Islet of Langerhans (tissue), 1 donor: ENCODE measurements around the gene HHATL.

Source experiments
- FAIRE-seq: peaks from one replicate; lab custom pipeline; 2011; peaks lifted over from hg19 to GRCh38; lab: Jason Lieb, UNC

Gene HHATL

DNA sequence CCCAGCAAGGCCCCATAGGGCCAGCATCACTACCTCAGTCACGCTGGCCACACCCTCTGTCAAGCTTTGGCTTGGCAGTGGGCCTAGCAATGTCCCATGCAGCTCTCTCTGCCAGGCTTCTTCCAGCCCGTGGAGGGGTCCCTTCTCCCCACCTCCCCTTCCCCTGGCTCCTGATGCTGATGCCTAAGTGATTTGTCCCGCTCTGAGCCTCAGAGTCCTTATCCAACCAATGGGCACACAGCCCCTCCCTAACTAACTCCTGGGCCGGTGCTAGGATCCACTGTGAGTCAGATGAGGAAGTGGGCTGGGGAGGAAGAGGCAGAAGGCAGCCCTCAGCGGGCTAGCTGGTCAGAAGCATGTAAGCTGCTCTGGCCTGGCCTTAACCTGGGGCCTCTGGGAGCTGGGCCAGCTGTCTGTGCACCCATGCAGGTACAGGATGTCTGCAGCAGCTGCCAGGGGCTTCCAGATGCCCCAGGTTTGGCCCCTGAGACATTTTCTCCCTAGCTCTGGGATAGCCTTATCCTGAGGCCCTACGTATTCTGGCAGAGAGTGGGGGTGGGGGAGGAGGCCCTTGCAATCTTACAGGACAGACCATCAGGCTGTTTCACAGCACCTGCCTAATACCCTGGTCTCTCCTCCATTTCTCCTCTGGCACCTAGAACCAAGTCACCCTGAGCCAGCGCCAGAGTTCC lies 49.8 kb downstream of the HHATL start:
- FAIRE-seq = no peak

DNA sequence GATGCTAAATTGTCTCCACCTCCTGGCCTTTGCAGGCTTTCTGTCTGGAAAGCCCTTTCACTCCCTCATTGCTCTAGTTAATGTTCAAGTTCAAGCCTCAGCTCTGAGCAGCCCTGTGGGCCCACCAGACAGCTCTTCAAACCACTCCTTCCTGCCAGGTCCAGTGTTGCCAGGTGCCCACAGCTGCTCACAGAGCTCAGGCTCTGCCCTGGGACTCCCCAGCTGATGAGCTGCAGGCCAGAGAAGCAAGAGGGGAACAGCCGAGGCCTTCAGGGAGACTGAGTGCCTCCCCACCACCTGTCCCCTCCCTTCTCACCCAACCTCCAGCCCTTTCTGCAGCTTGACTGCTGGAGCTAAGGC lies 50.4 kb downstream of the HHATL start:
- FAIRE-seq = no peak

DNA sequence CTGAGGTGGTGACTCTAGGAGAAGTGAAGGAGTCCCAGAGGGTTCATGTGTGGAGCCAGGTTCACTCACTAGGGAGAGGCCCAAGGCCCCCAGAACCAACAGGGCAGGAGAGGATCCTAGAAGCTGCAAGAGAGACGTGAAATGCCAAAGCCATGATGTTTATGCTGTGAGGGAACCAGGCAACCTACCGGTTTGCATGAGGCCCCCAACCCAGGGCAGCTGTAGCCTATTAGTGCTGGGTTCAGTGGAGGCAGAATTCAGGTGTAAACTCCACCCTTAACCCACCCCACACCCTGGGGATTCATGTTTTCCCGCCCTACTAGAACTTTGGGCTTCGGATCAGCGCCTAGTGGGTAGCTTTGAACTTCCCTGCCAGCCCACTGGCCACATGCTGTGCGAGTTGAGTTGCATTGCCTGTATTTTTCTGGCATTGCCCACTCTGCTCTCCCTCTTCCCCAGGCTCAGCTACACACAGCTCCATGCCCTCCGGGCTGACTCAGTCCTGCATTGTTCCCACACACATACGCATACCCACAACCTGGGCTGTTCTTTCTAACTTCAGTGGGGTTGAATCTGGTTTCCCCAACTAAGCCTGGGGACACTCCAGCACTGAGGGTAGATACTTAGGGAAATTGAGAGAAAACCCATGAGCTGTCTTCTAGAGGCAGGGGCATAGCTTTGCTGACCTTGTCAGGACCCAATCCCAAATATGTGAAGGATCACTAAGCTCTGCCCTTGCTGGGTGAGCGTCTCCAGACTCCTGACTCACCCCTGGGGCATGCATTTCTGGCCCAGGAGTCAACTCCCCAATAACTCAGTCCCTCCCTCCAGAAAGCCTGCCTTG lies 51.1 kb downstream of the HHATL start:
- FAIRE-seq = no peak

DNA sequence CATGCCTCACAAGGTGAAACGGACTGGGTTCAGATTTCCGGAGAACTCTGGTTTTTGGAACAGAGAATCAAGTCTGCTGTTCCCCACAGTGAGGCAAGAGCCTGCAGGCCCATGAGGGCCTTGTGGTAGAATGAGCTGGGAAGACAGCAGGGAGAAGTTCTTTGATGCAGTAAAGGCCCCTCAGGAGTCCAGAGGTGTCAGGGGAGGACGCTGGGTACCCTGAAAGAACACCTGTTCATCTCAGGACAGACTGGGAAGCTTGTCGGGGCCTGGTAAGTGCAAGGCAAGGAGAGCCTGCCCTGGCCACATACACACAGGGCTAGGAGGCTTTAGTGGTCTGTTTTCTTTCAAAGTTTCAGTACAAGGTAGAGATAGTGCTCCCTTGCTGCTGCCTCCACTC lies 52.8 kb downstream of the HHATL start:
- FAIRE-seq = no peak

DNA sequence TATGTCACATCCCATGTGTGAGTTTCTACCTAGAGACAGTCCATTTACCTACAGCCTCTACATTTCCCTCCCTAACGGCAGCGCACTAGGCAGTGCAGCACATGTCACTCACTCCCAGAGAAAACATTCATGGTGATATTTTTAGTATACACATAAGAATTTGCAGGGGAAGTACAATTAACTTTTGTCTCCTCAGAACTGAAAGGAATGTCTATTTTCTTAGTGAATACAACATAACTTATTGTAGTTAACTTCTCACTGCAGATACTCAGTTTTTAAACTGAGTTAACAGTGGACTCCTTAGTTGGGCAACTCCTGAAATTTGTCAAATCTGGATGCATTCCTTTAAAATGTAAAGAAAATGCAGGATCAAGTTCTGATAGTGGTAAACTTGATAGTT lies 53.6 kb downstream of the HHATL start:
- FAIRE-seq = no peak

DNA sequence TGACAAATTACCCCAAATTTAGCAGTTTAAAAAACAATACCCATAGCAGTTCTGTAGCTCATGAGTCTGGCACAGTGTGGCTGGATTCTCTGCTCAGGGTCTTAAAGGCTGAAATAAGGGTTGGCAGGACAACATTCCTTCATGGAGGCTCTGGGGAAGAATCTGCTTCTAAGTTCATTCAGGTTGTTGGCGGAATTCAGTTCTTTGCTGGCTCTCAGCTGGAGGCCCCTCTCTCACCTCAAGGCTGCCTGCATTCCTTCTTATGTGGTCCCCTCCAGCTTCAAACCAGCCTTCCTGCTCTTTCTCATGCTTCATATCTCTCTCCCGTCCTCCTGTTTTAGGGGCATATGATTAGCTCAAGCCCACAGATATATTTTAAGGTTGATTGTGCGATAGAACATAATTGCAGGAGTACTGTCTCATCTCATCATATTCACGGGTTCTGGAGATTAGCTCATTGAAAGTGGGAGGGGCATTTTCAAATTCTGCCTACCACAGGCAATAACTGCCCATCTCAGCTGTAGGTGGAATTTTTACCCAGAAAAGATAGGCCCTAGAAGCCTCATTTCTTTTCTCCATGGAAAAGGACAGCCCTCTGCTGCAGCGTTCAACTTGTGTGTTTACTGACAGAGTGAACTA lies 54.7 kb downstream of the HHATL start:
- FAIRE-seq = no peak
